GDM1 (cell line): ENCODE measurements around the gene MACIR.
A peak's percentile ranks its signal among the peaks of the same experiment; 100 is the strongest.
"Not testable (repeated sequence)": the region's sequence is repeated elsewhere in the genome, so short reads cannot be mapped to it uniquely, and the experiment has no call there.

Experiments used
- DNase-seq: peaks from one replicate; lab custom pipeline; 2025; lab: John Stamatoyannopoulos, UW

Gene MACIR

GRCh38 chr5:103258368-103258956 is at the start of gene MACIR:
MACIR (plus strand) TSS chr5:103258763; CDS start chr5:103275920, 17,157 bp downstream.
- peak; percentile 99 for DNase-seq

- no peak for DNase-seq
Measured at GRCh38 chr5:103209065-103209464, 49.5 kb upstream of the MACIR start.

- DNase-seq = no peak
Measured at GRCh38 chr5:103210952-103211351, 47.6 kb upstream of the MACIR start.

GRCh38 chr5:103211576-103212561 is 46.7 kb upstream of the MACIR start:
- peak; percentile 41 for DNase-seq

GRCh38 chr5:103216137-103216536 is 42.4 kb upstream of the MACIR start:
- no peak for DNase-seq

- no peak for DNase-seq
Measured at GRCh38 chr5:103216697-103217096, 41.9 kb upstream of the MACIR start.

- no peak for DNase-seq
Measured at GRCh38 chr5:103217101-103217500, 41.5 kb upstream of the MACIR start.

- no peak for DNase-seq
Measured at GRCh38 chr5:103218164-103218563, 40.4 kb upstream of the MACIR start.

- DNase-seq = not testable (repeated sequence)
Measured at GRCh38 chr5:103219074-103219473, 39.5 kb upstream of the MACIR start.

- no peak for DNase-seq
Measured at GRCh38 chr5:103223031-103223955, 35.3 kb upstream of the MACIR start.

- DNase-seq = peak; percentile 60
Measured at GRCh38 chr5:103224118-103224893, 34.3 kb upstream of the MACIR start.

GRCh38 chr5:103224894-103225246 is 33.7 kb upstream of the MACIR start:
- no peak for DNase-seq

GRCh38 chr5:103228061-103228460 is 30.5 kb upstream of the MACIR start:
- no peak for DNase-seq

GRCh38 chr5:103228588-103228987 is 30.0 kb upstream of the MACIR start:
- DNase-seq = no peak

GRCh38 chr5:103232393-103232999 is 26.1 kb upstream of the MACIR start:
- peak; percentile 12 for DNase-seq

GRCh38 chr5:103234239-103234975 is 24.2 kb upstream of the MACIR start:
- DNase-seq = no peak

GRCh38 chr5:103235891-103236290 is 22.7 kb upstream of the MACIR start:
- DNase-seq = no peak

GRCh38 chr5:103237778-103238177 is 20.8 kb upstream of the MACIR start:
- no peak for DNase-seq

GRCh38 chr5:103243665-103244064 is 14.9 kb upstream of the MACIR start:
- no peak for DNase-seq

- DNase-seq = no peak
Measured at GRCh38 chr5:103244398-103244797, 14.2 kb upstream of the MACIR start.
